ENCODE measurements around the gene CACNA1S.

Gene CACNA1S

GRCh38 chr1:201140235-201140940, 28.2 kb upstream of the CACNA1S start:
- TF ChIP-seq CTCF (IDR thresholded peaks at IDR 0.05) (no peak), ZFX (IDR thresholded peaks at IDR 0.05; ENCODE audit: borderline replicate concordance) (no peak)
- H3K27ac ChIP-seq: no peak overlapping the region

- no peak overlapping the region for H3K27ac ChIP-seq
These were observed 27.5 kb upstream of the CACNA1S start for GRCh38 chr1:201139756-201140155.

DNA sequence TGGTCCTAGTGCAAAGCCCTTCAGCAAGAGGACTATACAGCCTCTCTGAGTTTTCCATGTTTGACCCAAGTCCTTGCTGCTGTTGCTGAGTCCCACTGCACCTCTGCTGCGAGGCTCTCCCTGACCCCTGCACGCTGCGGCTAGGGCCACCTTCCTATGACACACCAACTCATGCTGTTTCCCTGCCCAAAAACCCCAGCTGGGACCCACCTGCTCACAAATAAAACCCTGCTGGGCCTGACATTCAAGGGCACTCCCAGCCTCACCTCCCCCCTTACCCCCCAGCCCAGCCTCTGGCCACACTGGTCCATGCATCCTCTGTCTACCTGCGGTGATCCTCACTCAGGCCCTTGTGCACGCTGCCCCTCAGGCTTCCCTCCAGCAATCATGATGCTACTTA, 27.1 kb upstream of the CACNA1S start:
- no peak overlapping the region for H3K27ac ChIP-seq
- no peak for TF ChIP-seq ZFX (IDR thresholded peaks at IDR 0.05; ENCODE audit: borderline replicate concordance)
- TF ChIP-seq CTCF (IDR thresholded peaks at IDR 0.05): no peak

More at GRCh38 chr1:201139756-201140155, 27.5 kb upstream of the CACNA1S start:
- TF ChIP-seq CTCF (IDR thresholded peaks at IDR 0.05) (no peak), ZFX (IDR thresholded peaks at IDR 0.05; ENCODE audit: borderline replicate concordance) (no peak)

GRCh38 chr1:201138311-201138840, 26.1 kb upstream of the CACNA1S start:
- no peak for TF ChIP-seq CTCF (IDR thresholded peaks at IDR 0.05)
- no peak for TF ChIP-seq ZFX (IDR thresholded peaks at IDR 0.05; ENCODE audit: borderline replicate concordance)
- no peak overlapping the region for H3K27ac ChIP-seq

- no peak for TF ChIP-seq CTCF (IDR thresholded peaks at IDR 0.05)
- TF ChIP-seq ZFX (IDR thresholded peaks at IDR 0.05; ENCODE audit: borderline replicate concordance): no peak
- no peak overlapping the region for H3K27ac ChIP-seq
These were observed 25.5 kb upstream of the CACNA1S start for GRCh38 chr1:201137579-201138310.

GRCh38 chr1:201137024-201137392, 24.8 kb upstream of the CACNA1S start:
- TF ChIP-seq ZFX (IDR thresholded peaks at IDR 0.05; ENCODE audit: borderline replicate concordance): no peak
- no peak for TF ChIP-seq CTCF (IDR thresholded peaks at IDR 0.05)
- no peak overlapping the region for H3K27ac ChIP-seq
